HepG2 (cell line): ENCODE measurements around the gene EIF4G3. TPM values are rescaled to one million over a fixed set of nuclear protein-coding genes. Genes with fewer than 3 reads are reported as not detected.
"Not testable (repeated sequence)": the region's sequence is repeated elsewhere in the genome, so short reads cannot be mapped to it uniquely, and the experiment has no call there.

ENCODE experiments used
- ATAC-seq: fragments of 200-7000 bp; cut with Tn5 transposase; 3 replicates; pipeline ENCODE4 v1.9.1; 2020; ENCODE audit warnings: mild to moderate bottlenecking, moderate library complexity
- BruUV-seq: library from RNA; stranded (reverse); fragments of 400-500 nt; replicated peaks from 2 replicates; lab custom pipeline; 2021; lab: Mats Ljungman, UMichigan
- CTCF ChIA-PET: fragments of 300-600 bp; formaldehyde crosslinking; extraction: SDS; loops from one replicate; lab custom pipeline; 2021; ENCODE audit warnings: low total read pairs, inconsistent platforms, low intra/inter-chr PET ratio; lab: Yijun Ruan, JAX
- POLR2A ChIA-PET: fragments of 350-600 bp; sonication (Branson Sonifier 250); formaldehyde crosslinking; loops from one replicate; lab custom pipeline; 2020; ENCODE audit warnings: antibody characterized with exemption, inconsistent platforms; lab: Yijun Ruan, JAX
- DNase-seq: peaks from one replicate; pipeline ENCODE4 v3.0.0-alpha.2; 2015; ENCODE audit warnings: low spot score
- FAIRE-seq: peaks from 3 replicates; lab custom pipeline; 2011; peaks lifted over from hg19 to GRCh38; lab: Jason Lieb, UNC
- H2AFZ ChIP-seq: one replicate; pipeline ENCODE4 v1.6.1; 2011; ENCODE audit warnings: low read length, inconsistent platforms
- H3K27ac ChIP-seq: fragments of 300-600 bp; 3 replicates; pipeline ENCODE4 v1.8.0; 2011; ENCODE audit warnings: mixed run types, mild to moderate bottlenecking, mixed read lengths, low read length, inconsistent platforms; ENCODE audit not compliant: insufficient read depth; ENCODE audit errors: extremely low read length
- H3K27me3 ChIP-seq, 2 experiments: fragments of 200-600 bp in 1 of 2; 2 replicates in 1 of 2; 3 replicates in 1 of 2; pipeline versions ENCODE4 v1.6.0 to v1.8.0; 2011; ENCODE audit warnings: low read length in 2 of 2, mild to moderate bottlenecking in 2 of 2, moderate library complexity in 2 of 2, inconsistent platforms in 1 of 2; ENCODE audit not compliant: insufficient read depth in 2 of 2, control insufficient read depth in 1 of 2
- H3K36me3 ChIP-seq, 2 experiments: fragments of 200-600 bp in 1 of 2; replicated peaks in 1 of 2; 2 replicates in 1 of 2; 3 replicates in 1 of 2; pipeline versions ENCODE4 v1.5.1 to v1.8.0; 2011; ENCODE audit warnings: low read length in 2 of 2, inconsistent platforms in 1 of 2; ENCODE audit not compliant: insufficient read depth in 2 of 2, control insufficient read depth in 1 of 2
- H3K4me1 ChIP-seq: 2 replicates; pipeline ENCODE4 v1.5.1; 2012; ENCODE audit warnings: low read length, inconsistent platforms; ENCODE audit not compliant: insufficient read depth
- H3K4me2 ChIP-seq: 2 replicates; pipeline ENCODE4 v1.6.0; 2011; ENCODE audit warnings: low read depth, low read length, inconsistent platforms
- H3K4me3 ChIP-seq, 3 experiments: fragments of 200-600 bp in 1 of 3; sonication (generic), shearing (Covaris generic) in 1 of 3; replicated peaks in 1 of 3; 2 replicates each; pipeline ENCODE4 v1.5.1; 2011 to 2016; ENCODE audit warnings: low read length in 3 of 3, inconsistent platforms in 2 of 3, low read depth in 2 of 3, mild to moderate bottlenecking in 2 of 3, control low read depth in 1 of 3, mixed read lengths in 1 of 3; ENCODE audit not compliant: insufficient read depth in 1 of 3
- H3K79me2 ChIP-seq: one replicate; pipeline ENCODE4 v1.6.1; 2011; ENCODE audit warnings: low read length, inconsistent platforms; ENCODE audit not compliant: insufficient read depth
- H3K9ac ChIP-seq: 2 replicates; pipeline ENCODE4 v1.6.0; 2011; ENCODE audit warnings: mild to moderate bottlenecking, low read depth, low read length, inconsistent platforms; ENCODE audit not compliant: insufficient read depth
- H3K9me3 ChIP-seq: 2 replicates; pipeline ENCODE4 v1.5.1; 2012; ENCODE audit warnings: mild to moderate bottlenecking, low read length
- H4K20me1 ChIP-seq: 2 replicates; pipeline ENCODE4 v1.6.0; 2011; ENCODE audit warnings: inconsistent platforms, mild to moderate bottlenecking, low read length, moderate library complexity; ENCODE audit not compliant: insufficient read depth
- ATF7 ChIP-seq, 2 experiments: fragments of 450-650 bp in 1 of 2; sonication (generic) in 1 of 2; formaldehyde crosslinking in 1 of 2; IDR thresholded peaks; 2 replicates each; pipeline versions ENCODE4 v1.4.0 to v1.6.1; 2016 to 2020; ENCODE audit warnings: antibody characterized with exemption in 1 of 2, mild to moderate bottlenecking in 1 of 2, missing genetic modification reagents in 1 of 2
- MAFF ChIP-seq: IDR thresholded peaks from 2 replicates; pipeline ENCODE4 v1.6.1; 2011; ENCODE audit warnings: low read depth, low read length, improper control_type of control experiment
- MAFK ChIP-seq, 2 experiments: IDR thresholded peaks in 1 of 2; conservative IDR thresholded peaks in 1 of 2; 2 replicates each; pipeline ENCODE4 v1.6.1; 2011; ENCODE audit warnings: improper control_type of control experiment in 2 of 2, low read length in 2 of 2
- ZNF550 ChIP-seq: sonication (generic); formaldehyde crosslinking; IDR thresholded peaks from 2 replicates; pipeline ENCODE4 v1.4.0; 2020; ENCODE audit warnings: mild to moderate bottlenecking, missing genetic modification reagents, borderline replicate concordance
- ZNF570 ChIP-seq: sonication (generic); formaldehyde crosslinking; IDR thresholded peaks from 2 replicates; pipeline ENCODE4 v1.4.0; 2020; ENCODE audit warnings: mild to moderate bottlenecking, missing genetic modification reagents, borderline replicate concordance
- WGBS: methylation state at CpG from one replicate; pipeline ENCODE4 v1.1.6; 2017; ENCODE audit warnings: low lambda C conversion rate; 5-methylcytosine and 5-hydroxymethylcytosine counted together
- in situ Hi-C: cut with HindIII; loops from 2 replicates; pipeline ENCODE4 v1.10.0; 2017; ENCODE audit warnings: low pct_unique_long_range_greater_than_20kb; ENCODE audit not compliant: extremely low pct_ligation_motif_present
- intact Hi-C: fragments of 100-400 bp; cut with micrococcal nuclease; formaldehyde crosslinking; loops from one replicate; pipeline ENCODE4 v1.10.0; 2022; ENCODE audit not compliant: unreplicated experiment
- polyA plus RNA-seq, 8 experiments: library from polyadenylated mRNA; depleted of rRNA in 3 of 8; stranded (reverse) in 7 of 8; unstranded in 1 of 8; fragments of >200 nt; fragmentation: Illumina TruSeq in 4 of 8; extraction: Trizol in 4 of 8; gene quantifications; 2 replicates each; pipeline versions ENCODE4 v1.2.1 to v1.2.3, GENCODE V29; 2011 to 2016; ENCODE audit warnings: low read depth in 4 of 8, missing spikeins in 1 of 8, mixed read lengths in 1 of 8; ENCODE audit not compliant: insufficient read depth in 1 of 8
- total RNA-seq, 5 experiments: library from RNA; depleted of rRNA; stranded (reverse); fragments of >200 nt; fragmentation: Illumina TruSeq; extraction: Trizol; gene quantifications; 2 replicates each; pipeline ENCODE4 v1.2.3, GENCODE V29; 2016; ENCODE audit warnings: low read depth in 1 of 5

The EIF4G3 gene
- total and polyA plus RNA-seq, 2 of the 13 experiments (the other 11 are each of a cell fraction or from before 2014, with no cell fraction given), result 22.2 to 27.6 TPM

GRCh38 chr1:21095976-21096375 is 80.7 kb downstream of the EIF4G3 start:
- no peak overlapping the region for H3K27ac ChIP-seq
- peaks cover 19% of the 10 kb centered on the region for H3K4me1 ChIP-seq
- DNase-seq (no peak), FAIRE-seq (no peak), ATAC-seq (no peak)
- H3K4me2 ChIP-seq, result no peak overlapping the region
- H3K79me2 ChIP-seq, result peaks cover 1% of the 10 kb centered on the region
- no peaks in the 10 kb centered on the region for H3K9me3 ChIP-seq
- H3K9ac ChIP-seq, result no peak overlapping the region
- 0 out of 5 replicates have a peak, but pooled peaks cover 0 to 2% of the 10 kb centered on the region in 2 experiments for H3K36me3 ChIP-seq
- H2AFZ ChIP-seq, result no peak overlapping the region
- no TSS peak for BruUV-seq
- peak; percentile 36; the same call in 1 of the 2 replicates for TF ChIP-seq MAFF
- TF ChIP-seq ZNF550 (CRISPR knock-in tag), result no peak
- peak; percentile 42 to 50 for TF ChIP-seq MAFK (conservative IDR thresholded peaks at IDR 0.05 in 1 of 2, IDR thresholded peaks at IDR 0.05 in 1 of 2; ENCODE audit: low read length in 2 of 2)
- TF ChIP-seq ZNF570 (CRISPR knock-in tag), result no peak
- TF ChIP-seq ATF7 (IDR thresholded peaks at IDR 0.05), result peak; percentile 63
- no peak for TF ChIP-seq ATF7 (CRISPR knock-in tag; IDR thresholded peaks at IDR 0.05)
- no peak overlapping the region for H3K4me3 ChIP-seq
- ChIA-PET CTCF (no interaction called here), POLR2A (no interaction called here)
- intact Hi-C loops (no loop called here), in situ Hi-C loops (no loop called here)
- no peaks in the 10 kb centered on the region for H4K20me1 ChIP-seq
- H3K27me3 ChIP-seq, result no peaks in the 10 kb centered on the region

GRCh38 chr1:21094282-21094681 is 82.4 kb downstream of the EIF4G3 start:
- intact Hi-C loops, FAIRE-seq, H3K9me3 ChIP-seq, H3K4me3 ChIP-seq, H3K79me2 ChIP-seq, CTCF ChIA-PET, BruUV-seq, H3K36me3 ChIP-seq, ATAC-seq, DNase-seq, H2AFZ ChIP-seq, H3K4me2 ChIP-seq, POLR2A ChIA-PET, H3K27ac ChIP-seq, H3K9ac ChIP-seq, H4K20me1 ChIP-seq, H3K27me3 ChIP-seq, in situ Hi-C loops: not testable (repeated sequence)
- 94% methylated on average over 9 of the region's 9 CpGs for WGBS
- H3K4me1 ChIP-seq, result peaks cover 30% of the 10 kb centered on the region

- H3K36me3 ChIP-seq, DNase-seq, CTCF ChIA-PET, H4K20me1 ChIP-seq, POLR2A ChIA-PET, H3K27ac ChIP-seq, FAIRE-seq, H3K79me2 ChIP-seq, BruUV-seq, H3K9me3 ChIP-seq, in situ Hi-C loops, intact Hi-C loops, H3K27me3 ChIP-seq, ATAC-seq, H3K4me3 ChIP-seq, H2AFZ ChIP-seq, H3K4me2 ChIP-seq, H3K9ac ChIP-seq: not testable (repeated sequence)
- peaks cover 30% of the 10 kb centered on the region for H3K4me1 ChIP-seq
- WGBS, result 82% methylated on average over 2 of the region's 2 CpGs
These were observed 83.3 kb downstream of the EIF4G3 start for GRCh38 chr1:21093271-21093958.
